GM12892 (cell line): ENCODE data around the gene LIPG.

ENCODE experiments used
- POLR2A ChIP-seq: IDR thresholded peaks from 2 replicates; pipeline ENCODE4 v1.6.1; 2011; ENCODE audit warnings: low read depth, low read length, control low read depth
- POLR2AphosphoS5 ChIP-seq: IDR thresholded peaks from 2 replicates; pipeline ENCODE4 v1.6.1; 2011; ENCODE audit warnings: low read depth, low read length, control low read depth
- TAF1 ChIP-seq: IDR thresholded peaks from 2 replicates; pipeline ENCODE4 v1.6.1; 2011; ENCODE audit warnings: low read depth, mild to moderate bottlenecking, control low read depth, low read length, borderline replicate concordance

- TF ChIP-seq POLR2A (no peak), POLR2AphosphoS5 (no peak), TAF1 (no peak)
Observed at GRCh38 chr18:49569724-49570123, 7.9 kb downstream of the LIPG start.
